IMR-90 (cell line): ENCODE measurements around the gene CADM2. TPM values are rescaled to one million over a fixed set of nuclear protein-coding genes. Genes with fewer than 3 reads are reported as not detected.

Experiments used
- ATAC-seq: fragments of 200-7000 bp; cut with Tn5 transposase; 2 replicates; pipeline ENCODE4 v1.9.1; 2020; ENCODE audit warnings: low read depth, mild to moderate bottlenecking, moderate library complexity
- BruUV-seq: library from RNA; stranded (reverse); fragments of 400-500 nt; replicated peaks from 2 replicates; lab custom pipeline; 2021; lab: Mats Ljungman, UMichigan
- CTCF ChIA-PET: fragments of 300-600 bp; formaldehyde crosslinking; extraction: SDS; loops from one replicate; lab custom pipeline; 2021; ENCODE audit warnings: antibody characterized with exemption; lab: Yijun Ruan, JAX
- POLR2A ChIA-PET: fragments of 300-600 bp; sonication (Branson Sonifier 250); formaldehyde crosslinking; loops from one replicate; lab custom pipeline; 2022; ENCODE audit warnings: antibody characterized with exemption; ENCODE audit not compliant: unreplicated experiment; lab: Charles Lee
- DNase-seq: peaks from one replicate; pipeline ENCODE4 v3.0.0; 2013
- H2AFZ ChIP-seq: replicated peaks from 2 replicates; pipeline ENCODE3; 2013; ENCODE audit warnings: low read length, mild to moderate bottlenecking; ENCODE audit not compliant: poor library complexity
- H2AK5ac ChIP-seq: 2 replicates; pipeline ENCODE4 v1.6.1; 2013; ENCODE audit warnings: low read depth, low read length, inconsistent platforms
- H2AK9ac ChIP-seq: replicated peaks from 2 replicates; pipeline ENCODE3; 2013; ENCODE audit warnings: mild to moderate bottlenecking, low read depth, low read length, moderate library complexity; ENCODE audit not compliant: poor library complexity
- H2BK120ac ChIP-seq: 2 replicates; pipeline ENCODE4 v1.6.1; 2013; ENCODE audit warnings: low read depth, low read length, inconsistent platforms
- H2BK15ac ChIP-seq: 3 replicates; pipeline ENCODE4 v1.6.1; 2013; ENCODE audit warnings: low read depth, low read length, inconsistent platforms
- H2BK20ac ChIP-seq: 2 replicates; pipeline ENCODE4 v1.6.1; 2013; ENCODE audit warnings: low read depth, mild to moderate bottlenecking, inconsistent platforms, low read length, moderate library complexity
- H2BK5ac ChIP-seq: 2 replicates; pipeline ENCODE4 v1.6.1; 2013; ENCODE audit warnings: mild to moderate bottlenecking, low read depth, low read length, inconsistent platforms; ENCODE audit not compliant: poor library complexity, severe bottlenecking
- H3K14ac ChIP-seq: replicated peaks from 2 replicates; pipeline ENCODE4 v1.6.1; 2013; ENCODE audit warnings: low read depth, low read length, inconsistent platforms
- H3K18ac ChIP-seq: 2 replicates; pipeline ENCODE4 v1.6.1; 2013; ENCODE audit warnings: low read depth, low read length, control low read depth
- H3K23ac ChIP-seq: 2 replicates; pipeline ENCODE4 v1.6.1; 2013; ENCODE audit warnings: low read depth, low read length, inconsistent platforms
- H3K27ac ChIP-seq: 2 replicates; pipeline ENCODE4 v1.5.1; 2013; ENCODE audit warnings: mild to moderate bottlenecking, control low read depth, low read length; ENCODE audit not compliant: insufficient read depth
- H3K27me3 ChIP-seq: 2 replicates; pipeline ENCODE4 v1.6.1; 2013; ENCODE audit warnings: low read length; ENCODE audit not compliant: control insufficient read depth, insufficient read depth
- H3K36me3 ChIP-seq: 2 replicates; pipeline ENCODE4 v1.6.1; 2013; ENCODE audit warnings: low read length, mixed read lengths; ENCODE audit not compliant: control insufficient read depth, insufficient read depth
- H3K4ac ChIP-seq: 2 replicates; pipeline ENCODE4 v1.6.1; 2013; ENCODE audit warnings: low read depth, low read length, inconsistent platforms
- H3K4me1 ChIP-seq: 2 replicates; pipeline ENCODE4 v1.6.1; 2013; ENCODE audit warnings: low read length, mixed read lengths; ENCODE audit not compliant: control insufficient read depth, insufficient read depth
- H3K4me2 ChIP-seq: 2 replicates; pipeline ENCODE4 v1.6.1; 2013; ENCODE audit warnings: low read depth, mild to moderate bottlenecking, control low read depth, low read length, moderate library complexity
- H3K4me3 ChIP-seq: 2 replicates; pipeline ENCODE4 v1.5.1; 2013; ENCODE audit warnings: low read depth, mild to moderate bottlenecking, control low read depth, low read length, moderate library complexity; ENCODE audit not compliant: insufficient read depth
- H3K56ac ChIP-seq: 2 replicates; pipeline ENCODE4 v1.6.1; 2013; ENCODE audit warnings: low read length, inconsistent platforms; ENCODE audit not compliant: insufficient read depth; ENCODE audit errors: extremely low read depth
- H3K79me1 ChIP-seq, 2 experiments: 2 replicates each; pipeline ENCODE4 v1.6.1; 2013; ENCODE audit warnings: low read length in 2 of 2, inconsistent platforms in 1 of 2, low read depth in 1 of 2
- H3K9ac ChIP-seq: 2 replicates; pipeline ENCODE4 v1.6.1; 2013; ENCODE audit warnings: low read depth, low read length, control low read depth
- H3K9me1 ChIP-seq: 2 replicates; pipeline ENCODE4 v1.6.1; 2013; ENCODE audit warnings: low read length, inconsistent platforms; ENCODE audit not compliant: insufficient read depth
- H3K9me3 ChIP-seq: 2 replicates; pipeline ENCODE4 v1.6.1; 2013; ENCODE audit warnings: low read length; ENCODE audit not compliant: control insufficient read depth, insufficient read depth
- H4K20me1 ChIP-seq: 2 replicates; pipeline ENCODE4 v1.6.1; 2013; ENCODE audit warnings: low read length, inconsistent platforms; ENCODE audit not compliant: insufficient read depth
- H4K5ac ChIP-seq: 2 replicates; pipeline ENCODE4 v1.6.1; 2013; ENCODE audit warnings: mild to moderate bottlenecking, low read depth, low read length, control low read depth
- H4K8ac ChIP-seq, 2 experiments: 2 replicates each; pipeline ENCODE4 v1.6.1; 2013; ENCODE audit warnings: low read depth in 2 of 2, low read length in 2 of 2, control low read depth in 1 of 2, inconsistent platforms in 1 of 2
- H4K91ac ChIP-seq: 2 replicates; pipeline ENCODE4 v1.6.1; 2013; ENCODE audit warnings: low read depth, low read length, inconsistent platforms; ENCODE audit not compliant: insufficient read depth
- BHLHE40 ChIP-seq: fragments of 150-350 bp; IDR thresholded peaks from 2 replicates; pipeline ENCODE4 v1.6.1; 2016; ENCODE audit warnings: mild to moderate bottlenecking, low read depth, low read length
- CEBPB ChIP-seq: IDR thresholded peaks from 2 replicates; pipeline ENCODE4 v1.6.1; 2012; ENCODE audit warnings: low read depth, low read length, improper control_type of control experiment
- CHD1 ChIP-seq: IDR thresholded peaks from 2 replicates; pipeline ENCODE4 v1.6.1; 2012; ENCODE audit warnings: low read depth, low read length, improper control_type of control experiment
- CTCF ChIP-seq: conservative IDR thresholded peaks from 2 replicates; pipeline ENCODE4 v1.5.1; 2012; ENCODE audit warnings: mild to moderate bottlenecking, low read depth, low read length, improper control_type of control experiment
- FOS ChIP-seq: fragments of 150-350 bp; IDR thresholded peaks from 2 replicates; pipeline ENCODE4 v1.6.1; 2016; ENCODE audit warnings: low read depth, low read length
- MAFK ChIP-seq: IDR thresholded peaks from 2 replicates; pipeline ENCODE4 v1.6.1; 2012; ENCODE audit warnings: low read depth, low read length, improper control_type of control experiment
- MXI1 ChIP-seq: IDR thresholded peaks from 2 replicates; pipeline ENCODE4 v1.6.1; 2012; ENCODE audit warnings: low read depth, mild to moderate bottlenecking, low read length, moderate library complexity, borderline replicate concordance
- NFE2L2 ChIP-seq: fragments of 150-350 bp; IDR thresholded peaks from 2 replicates; pipeline ENCODE4 v1.6.1; 2016; ENCODE audit warnings: low read depth, mild to moderate bottlenecking, low read length
- POLR2A ChIP-seq: IDR thresholded peaks from 2 replicates; pipeline ENCODE4 v1.6.1; 2012; ENCODE audit warnings: mild to moderate bottlenecking, low read depth, low read length
- RCOR1 ChIP-seq: IDR thresholded peaks from 2 replicates; pipeline ENCODE4 v1.6.1; 2012; ENCODE audit warnings: mild to moderate bottlenecking, low read length, improper control_type of control experiment; ENCODE audit not compliant: insufficient replicate concordance
- RFX5 ChIP-seq: IDR thresholded peaks from 2 replicates; pipeline ENCODE4 v1.8.0; 2012; ENCODE audit warnings: low read depth, mild to moderate bottlenecking, low read length, moderate library complexity
- USF2 ChIP-seq: fragments of 150-350 bp; IDR thresholded peaks from 2 replicates; pipeline ENCODE4 v1.6.1; 2017; ENCODE audit warnings: mild to moderate bottlenecking, antibody characterized with exemption, low read length, low read depth
- WGBS, 2 experiments: methylation state at CpG; one replicate each; pipeline versions ENCODE4 v1.1.5 to v1.1.7; 2013; ENCODE audit warnings: missing lambda C conversion rate in 2 of 2; ENCODE audit not compliant: insufficient read length in 1 of 2; ENCODE audit errors: extremely low coverage in 2 of 2; 5-methylcytosine and 5-hydroxymethylcytosine counted together
- dilution Hi-C: fragments of 300-500 bp; cut with HindIII; formaldehyde crosslinking; loops from one replicate; pipeline ENCODE4 v1.14.3; 2018; ENCODE audit warnings: low sequenced_read_pairs; ENCODE audit not compliant: unreplicated experiment
- in situ Hi-C: fragments of 300-500 bp; cut with MboI; formaldehyde crosslinking; loops from 3 replicates; pipeline ENCODE4 v1.14.3; 2019; ENCODE audit warnings: low sequenced_read_pairs, inconsistent platforms, mixed read lengths
- intact Hi-C: fragments of 100-400 bp; cut with micrococcal nuclease; formaldehyde crosslinking; loops from 2 replicates; pipeline ENCODE4 v1.10.0; 2022
- polyA plus RNA-seq, 3 experiments: library from polyadenylated mRNA; depleted of rRNA; stranded (reverse); fragments of >200 nt; gene quantifications; 2 replicates each; pipeline ENCODE4 v1.2.3, GENCODE V29; 2012; ENCODE audit warnings: low replicate concordance in 1 of 3
- total RNA-seq: library from RNA; depleted of rRNA; stranded (reverse); fragments of >200 nt; gene quantifications from 2 replicates; pipeline ENCODE4 v1.2.3, GENCODE V29; 2012

CADM2 gene
- total and polyA plus RNA-seq, 2 of the 4 experiments (the other 2 are of a cell fraction): not detected

DNA sequence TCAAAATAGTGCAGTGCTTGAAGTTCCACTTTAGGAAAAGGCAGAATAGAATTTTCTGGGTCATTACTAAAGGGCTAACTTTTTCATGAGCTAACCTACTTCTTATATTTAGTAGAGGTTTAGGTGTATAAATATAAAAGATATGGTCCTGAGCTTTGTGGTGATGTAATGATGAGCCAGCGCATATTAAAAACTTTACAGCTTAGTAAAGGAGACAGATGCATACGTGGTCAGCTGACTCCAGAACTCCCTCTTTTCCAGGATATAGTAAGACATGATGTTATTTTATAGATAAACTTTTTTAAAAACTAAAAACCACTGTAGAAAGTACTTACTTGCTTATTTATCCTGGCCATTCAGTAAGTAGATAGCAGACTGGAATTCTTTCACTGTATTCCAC is 895.0 kb downstream of the CADM2 start:
- no peak for ATAC-seq

More for the DNA sequence above, 895.0 kb downstream of the CADM2 start:
- Histone ChIP-seq H2AK9ac (no peak overlapping the region), H3K9me1 (no peaks in the 10 kb centered on the region), H3K9me3 (no peaks in the 10 kb centered on the region), H3K9ac (no peak overlapping the region), H4K5ac (no peak overlapping the region), H2AFZ (no peak overlapping the region), H3K4me1 (no peaks in the 10 kb centered on the region), H3K36me3 (no peaks in the 10 kb centered on the region), H3K23ac (no peak overlapping the region), H2BK20ac (no peak overlapping the region), H3K14ac (no peak overlapping the region), H3K27me3 (no peaks in the 10 kb centered on the region), H3K4me3 (no peak overlapping the region), H4K8ac (no peak overlapping the region), H2BK15ac (no peak overlapping the region), H2AK5ac (no peak overlapping the region), H3K27ac (no peak overlapping the region), H3K56ac (no peak overlapping the region), H2BK5ac (no peak overlapping the region), H3K79me1 (no peaks in the 10 kb centered on the region), H4K20me1 (no peaks in the 10 kb centered on the region), H2BK120ac (no peak overlapping the region), H3K18ac (no peak overlapping the region), H3K4ac (no peak overlapping the region), H4K91ac (no peak overlapping the region), H3K4me2 (no peak overlapping the region)
- TF ChIP-seq RCOR1: no peak
- no peak for TF ChIP-seq CHD1
- TF ChIP-seq CTCF: no peak
- TF ChIP-seq POLR2A: no peak
- no peak for TF ChIP-seq MXI1
- no peak for TF ChIP-seq NFE2L2
- no peak for TF ChIP-seq FOS
- no peak for TF ChIP-seq CEBPB
- TF ChIP-seq BHLHE40: no peak
- TF ChIP-seq MAFK: no peak
- TF ChIP-seq RFX5: no peak
- TF ChIP-seq USF2: no peak
- intact Hi-C loops (no loop called here), in situ Hi-C loops (no loop called here), dilution Hi-C loops (no loop called here)
- ChIA-PET POLR2A (no interaction called here), CTCF (no interaction called here)
- BruUV-seq: no TSS peak
- no peak for DNase-seq
- WGBS, 2 experiments: no CpG with 5 or more reads among the region's 2 CpGs
